Esophagus mucosa (tissue), 1 donor: ENCODE measurements around the gene ATRX. TPM values are rescaled to one million over a fixed set of nuclear protein-coding genes. Genes with fewer than 3 reads are reported as not detected.
"Not testable (repeated sequence)": the region's sequence is repeated elsewhere in the genome, so short reads cannot be mapped to it uniquely, and the experiment has no call there.

Source experiments
- ATAC-seq: fragments of 200-7000 bp; cut with Tn5 transposase; one replicate; pipeline ENCODE4 v1.9.1; 2020
- total RNA-seq: library from RNA; stranded (reverse); gene quantifications from one replicate; pipeline ENCODE4 v1.2.4, GENCODE V29; 2023
- donor health status: DM: yes; HTN: yes; CAD: no.

Gene ATRX
- total RNA-seq, 1 donor from 2014 or later, result 34.2 TPM

DNA sequence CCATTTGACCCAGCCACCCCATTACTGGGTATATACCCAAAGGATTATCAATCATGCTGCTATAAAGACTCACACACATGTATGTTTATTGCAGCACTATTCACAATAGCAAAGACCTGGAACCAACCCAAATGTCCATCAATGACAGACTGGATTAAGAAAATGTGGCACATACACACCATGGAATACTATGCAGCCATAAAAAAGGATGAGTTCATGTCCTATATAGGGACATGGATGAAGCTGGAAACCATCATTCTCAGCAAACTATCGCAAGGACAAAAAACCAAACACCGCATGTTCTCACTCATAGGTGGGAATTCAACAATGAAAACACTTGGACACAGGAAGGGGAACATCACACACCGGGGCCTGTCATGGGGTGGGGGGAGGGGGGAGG lies 59.9 kb downstream of the ATRX start:
- not testable (repeated sequence) for ATAC-seq

DNA sequence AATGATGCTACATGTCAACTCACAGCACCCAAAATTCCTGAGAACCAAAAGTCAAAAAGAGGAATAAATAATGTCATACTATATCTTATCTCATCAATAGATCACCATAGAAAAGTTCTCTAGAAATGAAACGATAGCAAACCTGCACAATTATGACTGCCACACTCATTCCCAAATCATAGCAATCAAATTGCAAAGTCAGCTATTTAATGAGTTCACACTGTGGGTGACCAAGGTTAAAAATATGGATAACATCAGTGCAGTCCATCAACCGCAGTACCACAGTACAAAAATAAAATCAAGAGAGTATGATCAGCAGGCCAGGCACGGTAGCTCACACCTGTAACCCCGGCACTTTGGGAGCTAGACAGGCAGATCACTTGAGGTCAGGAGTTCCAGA lies 62.3 kb downstream of the ATRX start:
- ATAC-seq, result no peak

DNA sequence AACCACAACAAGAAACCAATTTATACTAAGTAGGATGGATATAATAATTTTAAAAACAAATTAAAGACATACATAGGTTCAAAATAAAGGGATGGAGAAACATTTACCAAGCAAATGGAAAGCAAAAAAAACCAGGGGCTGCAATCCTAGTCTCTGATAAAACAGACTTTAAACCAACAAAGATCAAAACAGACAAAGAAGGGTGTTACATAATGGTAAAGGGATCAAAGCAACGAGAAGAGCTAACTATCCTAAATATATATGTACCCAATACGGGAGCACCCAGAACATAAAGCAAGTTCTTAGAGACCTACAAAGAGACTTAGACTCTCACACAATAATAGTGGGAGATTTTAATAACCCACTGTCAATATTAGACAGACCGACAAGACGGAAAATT lies 66.6 kb downstream of the ATRX start:
- ATAC-seq, result no peak

DNA sequence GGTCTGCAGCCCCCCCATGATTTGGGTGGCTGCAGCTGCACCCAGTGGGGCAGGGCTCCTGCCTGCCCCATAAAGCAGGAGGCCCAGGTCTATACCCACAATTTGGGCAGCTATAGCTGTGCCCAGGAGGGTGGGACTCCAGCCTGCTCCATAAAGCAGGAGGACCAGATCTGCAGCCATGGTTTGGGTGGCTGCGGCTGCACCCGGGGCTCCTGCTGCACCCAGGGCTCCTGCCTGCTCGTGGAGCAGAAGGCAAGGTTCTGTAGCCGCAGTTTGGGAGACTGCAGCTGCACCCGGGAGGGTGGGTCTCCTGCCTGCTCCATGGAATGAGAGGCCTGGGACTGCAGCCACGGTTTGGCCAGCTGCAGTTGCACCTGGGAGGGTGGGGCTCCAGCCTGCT lies 81.1 kb downstream of the ATRX start:
- ATAC-seq, result no peak

DNA sequence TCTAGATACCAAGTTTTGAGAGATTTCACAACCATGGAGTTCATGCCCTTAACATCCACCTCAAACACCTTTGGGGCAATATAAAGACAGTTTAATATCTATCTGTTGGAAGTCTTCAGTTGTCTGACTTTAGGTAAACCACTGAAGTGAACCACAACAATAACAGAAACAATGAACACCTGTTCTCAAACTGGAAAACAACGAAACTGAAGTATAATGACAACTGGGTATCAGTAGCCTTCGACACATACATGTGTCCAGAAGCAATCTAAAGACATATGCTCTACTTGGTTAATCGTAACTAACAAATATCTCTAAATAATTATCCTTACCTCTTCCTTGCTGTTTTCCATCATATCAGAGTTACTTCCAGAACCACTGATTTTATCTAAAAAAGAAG lies 87.8 kb downstream of the ATRX start:
- ATAC-seq, result no peak

DNA sequence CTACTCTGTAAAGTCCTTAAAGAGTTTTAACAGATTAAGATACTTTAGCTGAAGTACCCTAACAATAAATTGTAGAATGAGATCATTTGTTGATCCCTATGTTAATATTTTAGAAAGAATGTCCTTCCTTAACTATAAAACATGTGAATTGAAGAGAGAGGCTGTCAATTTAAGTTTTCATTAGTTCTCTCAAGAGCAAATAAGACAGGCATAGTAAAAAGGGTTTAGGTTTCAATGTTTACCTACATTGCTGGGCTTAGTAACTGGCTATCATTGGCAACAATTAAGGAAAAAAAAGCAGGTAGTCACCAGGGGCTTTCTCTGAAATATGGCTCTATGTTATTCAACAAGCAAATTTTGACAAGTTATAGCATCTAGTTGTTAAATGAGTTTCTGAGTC lies 91.5 kb downstream of the ATRX start:
- no peak for ATAC-seq

DNA sequence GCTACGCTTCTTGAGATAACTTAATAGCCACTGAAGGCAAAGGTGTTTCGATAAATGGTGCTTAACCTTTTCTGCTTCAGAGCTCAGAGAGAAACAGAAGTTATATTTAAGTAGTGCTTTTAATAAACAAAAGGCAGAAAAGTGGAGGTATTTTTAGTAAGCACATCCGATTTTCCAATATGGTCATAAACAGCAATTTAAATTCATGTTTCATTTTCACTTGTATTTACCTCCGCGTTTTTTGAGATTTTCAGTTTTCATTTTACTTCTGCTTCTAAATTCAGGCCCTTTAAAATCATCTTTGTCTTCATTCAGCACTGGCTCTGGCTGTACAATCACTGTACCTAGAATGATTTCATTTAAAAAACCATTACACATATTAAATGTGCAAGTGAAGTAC lies 92.4 kb downstream of the ATRX start:
- no peak for ATAC-seq

DNA sequence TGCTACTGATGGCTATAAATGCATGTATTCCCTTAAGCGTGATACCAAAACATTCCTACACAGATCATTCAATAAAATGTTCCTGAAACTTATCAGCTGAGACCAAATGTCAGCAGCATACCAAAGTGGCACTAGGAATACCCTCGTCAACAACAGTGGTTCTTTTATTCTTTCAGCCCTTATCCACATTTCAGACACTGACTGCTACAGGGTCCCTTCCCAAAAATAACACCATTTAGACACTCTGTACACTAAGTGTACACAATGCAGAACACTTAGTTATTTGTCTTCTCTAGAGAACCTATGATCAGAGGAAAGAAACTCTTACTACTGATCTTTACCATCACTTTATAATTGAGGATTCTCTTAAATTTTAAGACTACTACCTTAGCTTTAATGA lies 94.1 kb downstream of the ATRX start:
- ATAC-seq, result no peak

DNA sequence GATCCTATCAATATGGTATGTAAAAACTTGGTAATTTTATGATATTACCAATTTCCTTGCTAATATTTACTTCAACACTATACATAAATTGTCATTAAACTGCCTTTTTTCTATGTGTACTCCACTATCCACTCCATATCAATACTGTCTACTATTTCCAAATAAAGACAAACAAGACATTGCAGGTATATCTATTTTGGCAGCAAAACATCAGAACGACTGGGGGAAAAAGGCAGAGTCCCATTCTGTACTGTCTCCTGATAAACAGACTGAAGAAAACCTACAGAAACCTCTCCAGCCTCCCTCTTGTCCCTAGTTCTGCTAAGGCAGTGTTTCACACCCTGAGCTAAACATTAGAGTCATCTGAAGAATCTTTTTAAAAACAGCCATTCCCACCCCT lies 96.6 kb downstream of the ATRX start:
- no peak for ATAC-seq

DNA sequence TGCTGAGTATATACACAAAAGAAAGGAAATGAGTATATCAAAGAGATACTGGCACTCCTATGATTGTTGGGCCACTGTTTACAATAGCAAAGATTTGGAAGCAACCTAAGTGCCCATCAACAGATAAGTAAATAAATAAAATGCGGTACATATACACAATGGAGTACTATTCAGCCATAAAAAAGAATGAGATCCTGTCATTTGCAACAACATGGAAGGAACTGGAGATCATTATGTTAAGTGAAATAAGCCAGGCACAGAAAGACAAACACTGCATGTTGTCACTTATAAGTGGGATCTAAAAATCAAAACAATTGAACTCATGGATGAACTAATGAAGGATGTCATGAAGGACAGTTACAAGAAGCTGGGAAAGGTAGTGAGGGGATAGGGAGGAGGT lies 100.3 kb downstream of the ATRX start:
- ATAC-seq, result not testable (repeated sequence)

DNA sequence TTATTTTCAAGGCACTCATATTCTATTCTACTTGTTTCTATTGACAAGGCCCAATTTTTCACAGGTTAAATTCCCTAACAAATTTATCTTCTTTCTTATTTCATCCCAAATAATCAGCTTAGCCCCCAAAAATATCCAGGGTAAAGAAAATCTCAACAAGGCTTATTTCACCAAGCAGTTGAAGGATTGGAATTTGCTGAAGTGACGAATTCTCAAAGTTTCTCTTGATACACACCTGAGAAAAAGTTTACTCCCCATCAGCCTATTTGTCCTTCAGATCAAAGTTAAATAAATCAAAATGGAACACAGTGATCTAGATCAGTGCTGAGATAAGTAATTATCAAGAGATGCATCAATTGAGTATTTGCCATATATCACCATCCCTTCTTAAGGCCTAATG lies 106.9 kb downstream of the ATRX start:
- no peak for ATAC-seq

DNA sequence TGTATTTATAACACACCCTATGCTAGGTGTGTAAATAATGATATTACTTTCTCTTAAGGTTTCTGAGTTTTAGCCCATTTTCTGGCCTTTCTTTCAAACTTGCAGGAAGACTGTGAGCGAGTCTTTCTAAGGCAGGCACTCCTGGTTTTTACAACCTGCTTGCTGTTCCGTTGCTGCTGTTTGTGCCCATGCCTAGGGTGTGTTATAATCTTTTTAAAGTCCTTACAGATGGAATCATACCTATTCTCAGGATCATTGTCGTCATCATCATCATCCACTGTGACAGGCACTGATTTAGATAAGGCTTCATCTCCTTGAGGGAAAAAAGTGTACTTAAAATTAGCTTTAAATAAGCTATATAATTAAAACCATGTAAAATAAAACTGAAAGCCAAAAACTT lies 110.0 kb downstream of the ATRX start:
- ATAC-seq, result no peak

DNA sequence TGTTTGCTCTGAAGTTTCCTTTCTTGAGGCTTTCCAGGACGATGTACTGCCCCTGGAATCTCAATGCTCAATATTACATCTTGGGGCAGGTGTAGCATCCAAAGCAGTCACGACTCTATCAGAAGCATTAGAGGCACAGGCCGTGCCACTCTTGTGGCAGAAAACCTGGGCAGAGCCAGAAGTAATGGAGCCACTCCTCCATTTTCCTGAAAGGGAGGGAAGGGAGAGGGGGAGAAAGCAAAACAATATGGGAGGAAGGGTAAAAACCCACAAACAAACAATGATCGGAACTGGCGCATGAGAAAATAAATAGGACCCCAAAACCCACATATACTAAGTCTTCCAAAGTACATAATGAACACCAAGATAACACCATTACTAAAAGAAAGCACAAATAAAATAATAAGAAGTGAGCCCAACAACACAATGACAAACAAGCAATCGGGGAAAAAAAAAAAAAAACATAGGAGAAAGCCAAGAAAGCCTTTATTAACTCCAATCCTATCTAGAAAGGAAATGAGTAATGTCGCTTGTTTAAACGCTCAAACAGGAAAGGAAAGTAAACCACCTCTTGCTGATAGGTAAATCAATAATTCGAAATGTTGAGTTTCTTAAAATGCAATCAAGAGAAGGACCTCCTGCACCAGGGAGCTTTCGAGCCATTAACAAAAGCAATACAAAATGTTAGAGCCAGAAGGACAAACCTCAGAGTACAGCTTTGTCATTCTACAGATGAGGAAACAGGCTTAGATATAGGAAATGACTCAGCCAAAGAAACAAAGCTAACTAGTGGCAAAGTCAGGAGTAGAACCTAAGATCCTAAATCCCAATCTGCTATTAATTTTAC lies 117.4 kb downstream of the ATRX start:
- ATAC-seq, result peak; percentile 90

DNA sequence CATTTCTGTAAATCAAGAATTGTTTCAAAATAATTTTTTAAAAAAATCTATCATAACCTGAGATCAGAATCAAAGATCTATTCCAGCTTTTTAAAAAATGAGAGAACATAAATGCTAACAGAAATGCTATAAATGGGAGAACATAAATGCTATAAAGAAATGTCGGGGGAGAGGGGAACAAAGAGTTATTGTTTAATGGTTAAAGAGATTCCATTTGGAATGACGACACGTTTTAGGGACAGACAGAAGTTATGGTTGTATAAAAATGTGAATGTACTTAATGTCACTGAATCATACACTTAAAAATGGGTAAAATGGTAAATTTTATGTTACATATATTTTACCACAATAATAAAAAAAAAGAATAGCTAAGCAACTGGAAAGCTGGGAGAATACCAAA lies 127.1 kb downstream of the ATRX start:
- no peak for ATAC-seq

DNA sequence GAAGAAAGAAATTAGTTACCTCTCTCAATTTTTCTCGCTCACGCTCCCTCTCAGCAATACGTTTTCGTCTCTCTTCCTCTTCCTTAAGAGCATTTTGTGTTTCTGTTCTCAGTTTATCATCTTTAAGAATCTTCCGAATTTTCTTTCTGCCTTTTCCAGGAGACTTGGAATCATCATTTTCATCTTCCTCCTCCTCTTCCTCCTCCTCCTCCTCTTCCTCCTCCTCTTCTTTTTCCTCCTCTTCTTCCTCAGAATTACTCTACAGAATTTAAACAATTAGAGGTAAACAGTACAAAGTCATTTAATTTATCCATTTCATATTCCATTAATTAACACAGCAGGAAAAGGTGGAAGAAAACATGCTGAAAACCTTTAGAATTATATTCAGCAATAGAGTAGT lies 133.9 kb downstream of the ATRX start:
- no peak for ATAC-seq

DNA sequence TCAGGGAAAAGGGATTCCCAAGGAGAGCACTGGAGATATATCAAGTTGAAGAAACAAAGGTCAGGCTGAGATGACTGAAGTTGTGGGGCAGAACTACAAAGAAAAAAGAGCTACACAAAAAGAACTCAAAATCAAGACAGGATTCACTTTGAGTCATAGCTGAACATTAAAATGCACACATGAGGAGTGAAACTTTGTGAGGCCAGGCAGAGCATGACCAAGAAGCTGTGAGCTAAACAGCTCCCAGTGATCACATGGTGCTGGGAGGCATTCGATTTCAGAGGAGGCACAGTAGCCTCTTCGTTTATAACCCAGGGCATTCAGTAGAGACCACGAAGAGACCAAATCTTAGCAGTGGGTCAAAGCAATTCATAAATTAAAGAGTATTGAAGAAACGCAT lies 145.3 kb downstream of the ATRX start:
- ATAC-seq, result no peak

DNA sequence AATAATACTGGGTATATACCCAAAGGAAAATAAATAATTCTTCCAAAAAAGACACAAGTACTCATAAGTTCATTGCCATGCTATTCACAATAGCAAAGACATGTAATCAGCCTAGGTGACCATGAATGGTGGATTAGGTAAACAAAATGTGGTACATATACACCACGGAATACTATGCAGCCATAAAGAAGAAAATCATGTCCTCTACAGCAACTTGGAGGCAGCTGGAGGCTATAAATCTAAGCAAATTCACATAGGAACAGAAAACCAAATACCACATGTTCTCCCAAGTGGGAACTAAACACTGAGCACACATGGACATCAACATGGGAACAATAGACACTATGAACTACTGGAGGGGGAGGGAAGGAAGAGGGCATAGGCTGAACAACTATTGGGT lies 146.2 kb downstream of the ATRX start:
- no peak for ATAC-seq

DNA sequence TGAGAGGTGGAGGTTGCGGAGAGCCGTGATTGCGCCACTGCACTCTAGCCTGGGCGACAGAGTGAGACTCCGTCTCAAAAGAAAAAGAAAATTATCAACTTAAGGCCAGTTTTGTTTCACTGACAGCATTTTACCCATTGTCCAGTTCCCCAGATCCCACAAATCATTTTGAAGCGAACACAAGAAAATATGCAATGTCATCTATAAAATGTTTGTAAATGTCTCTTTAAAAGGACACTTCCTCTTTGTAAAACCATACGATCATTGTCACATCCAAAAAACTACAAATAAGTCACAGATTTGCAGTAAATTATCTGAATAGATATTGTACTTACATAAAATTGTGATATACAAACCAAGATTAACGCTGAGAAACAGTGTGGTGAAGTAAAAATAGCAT lies 147.6 kb downstream of the ATRX start:
- no peak for ATAC-seq

DNA sequence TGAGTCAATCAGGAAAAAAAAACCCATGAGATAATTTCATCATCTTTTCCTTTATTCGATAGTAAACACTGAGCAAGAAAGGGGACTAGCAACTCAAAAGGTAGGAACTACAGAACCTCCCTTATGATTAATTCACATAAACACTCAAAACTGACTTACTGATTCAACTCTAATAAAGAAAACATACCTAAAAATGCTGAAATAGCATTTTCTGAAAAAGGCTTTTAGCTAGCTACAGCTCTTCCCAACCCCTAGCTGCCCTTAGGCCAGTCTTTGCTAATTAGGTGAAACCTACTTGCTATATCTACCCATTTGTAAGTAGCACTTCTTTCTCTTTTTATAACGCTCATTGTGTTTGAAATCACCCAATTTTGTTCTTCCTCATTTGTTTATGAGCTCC lies 150.6 kb downstream of the ATRX start:
- ATAC-seq, result no peak

DNA sequence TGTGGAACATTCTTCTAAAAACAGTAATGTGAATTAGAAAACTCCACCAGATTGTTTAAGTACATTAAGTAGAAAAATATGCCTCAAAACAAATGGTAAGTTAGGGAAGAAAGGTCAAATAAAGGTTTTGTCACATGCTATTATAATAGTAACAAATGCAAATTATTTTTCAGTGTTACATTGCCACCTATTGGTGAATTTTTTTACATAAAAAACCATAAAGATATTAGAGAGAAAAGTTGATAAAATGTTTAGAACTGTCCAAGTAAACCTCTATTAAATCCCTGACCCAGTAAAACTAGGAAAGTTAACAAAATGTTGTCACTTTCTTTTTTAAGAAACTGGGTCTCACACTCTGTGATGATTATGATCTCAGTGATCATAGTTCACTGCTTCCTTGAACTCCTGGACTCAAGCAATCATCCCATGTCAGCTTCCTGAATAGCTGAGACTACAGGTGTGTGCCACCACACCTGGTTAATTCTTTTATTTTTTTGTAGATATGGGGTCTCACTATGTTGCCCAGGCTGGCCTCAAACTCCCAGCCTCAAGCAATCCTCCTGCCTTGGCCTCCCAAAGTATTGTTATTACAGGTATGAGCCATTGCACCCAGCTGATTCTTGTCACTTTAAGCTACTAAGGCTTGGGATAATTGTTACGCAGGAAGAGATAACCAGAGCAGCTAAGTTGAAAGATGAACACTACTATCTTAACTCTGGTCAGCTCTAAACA lies 157.6 kb downstream of the ATRX start:
- ATAC-seq, result no peak

DNA sequence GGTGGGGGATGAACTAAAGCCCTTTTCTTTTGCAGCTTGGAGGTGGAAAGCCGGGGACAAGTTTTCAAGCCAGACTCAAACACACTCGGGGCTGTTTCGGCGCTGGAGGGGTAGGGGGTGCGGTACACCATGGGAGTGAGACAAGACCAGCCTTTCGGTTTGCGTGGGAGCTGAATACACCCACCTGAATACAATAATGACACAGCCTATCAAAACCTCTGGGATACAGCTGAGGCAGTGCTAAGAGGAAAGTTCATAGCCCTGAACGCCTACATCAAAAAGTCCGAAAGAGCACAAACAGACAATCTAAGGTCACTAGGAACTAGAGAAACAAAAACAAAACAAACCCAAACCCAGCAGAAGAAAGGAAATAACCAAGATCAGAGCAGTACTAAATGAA lies 163.3 kb downstream of the ATRX start:
- no peak for ATAC-seq

DNA sequence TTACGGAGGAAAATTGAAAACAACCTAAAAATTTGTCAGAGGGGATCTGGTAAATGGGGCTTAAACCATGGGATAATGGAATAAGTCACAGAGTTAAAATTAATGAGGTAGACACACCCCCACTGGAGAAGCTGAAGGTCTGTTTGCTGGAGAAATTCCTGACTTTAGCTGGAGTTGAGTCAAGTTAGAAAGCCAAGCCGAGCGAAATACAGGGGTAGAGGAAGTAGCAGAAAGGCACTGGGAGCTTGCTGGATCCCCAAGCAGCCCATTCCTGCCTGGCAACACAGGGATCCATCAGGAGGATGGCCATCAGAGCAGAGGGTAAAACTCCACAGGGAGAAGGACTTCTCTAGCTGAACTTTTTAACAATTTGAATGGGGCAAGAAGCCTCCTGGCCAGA lies 163.8 kb downstream of the ATRX start:
- ATAC-seq, result no peak

DNA sequence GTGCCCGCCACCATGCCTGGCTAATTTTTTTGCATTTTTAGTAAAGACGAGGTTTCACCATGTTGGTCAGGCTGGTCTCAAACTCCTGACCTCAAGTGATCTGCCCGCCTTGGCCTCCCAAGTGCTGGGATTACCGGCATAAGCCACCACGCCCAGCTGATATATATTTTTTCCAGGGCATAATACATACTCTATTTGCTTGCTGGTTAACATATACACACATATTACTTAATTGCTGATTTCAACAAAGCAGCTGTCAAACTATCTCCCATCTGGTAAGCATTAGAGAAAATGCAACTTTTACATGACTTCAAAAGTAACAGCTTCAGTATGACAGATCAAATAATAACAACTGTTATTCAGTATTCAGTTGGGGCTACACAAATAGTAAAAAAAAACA lies 164.6 kb downstream of the ATRX start:
- ATAC-seq, result not testable (repeated sequence)

DNA sequence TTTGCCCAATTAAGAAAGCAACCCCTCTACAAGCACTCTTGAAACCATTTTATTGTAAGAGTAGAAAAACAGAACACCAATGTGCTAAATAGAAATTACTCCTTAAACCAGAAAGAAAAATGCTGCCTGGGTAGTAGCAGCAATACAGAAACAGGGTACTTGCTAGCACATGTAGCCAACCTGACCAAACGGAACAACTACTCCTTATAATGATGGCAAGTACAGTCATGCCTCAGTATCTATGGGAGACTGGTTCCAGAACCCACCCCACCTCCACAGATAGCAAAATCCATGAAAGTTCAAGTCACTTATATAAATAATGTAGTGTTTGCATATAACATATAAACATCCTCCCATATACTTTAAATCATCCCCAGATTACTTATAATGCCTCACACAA lies 168.8 kb downstream of the ATRX start:
- no peak for ATAC-seq
